Measurements from ENCODE around the gene SUSD6. TPM values are rescaled to one million over a fixed set of nuclear protein-coding genes. Genes with fewer than 3 reads are reported as not detected.
A peak's percentile ranks its signal among the peaks of the same experiment; 100 is the strongest.

The SUSD6 gene
- total and polyA plus RNA-seq, 4 donors, result 6.8 to 10.8 (median 7.6) TPM

GRCh38 chr14:69701857-69702256 lies 90.5 kb downstream of the SUSD6 start:
- H3K4me1 ChIP-seq (ENCODE audit: control insufficient read depth in 4 of 4, insufficient read depth in 4 of 4, low read length in 3 of 4), result peaks cover 3 to 26% (median 14%) of the 10 kb centered on the region in 4 donors
- no peaks in the 10 kb centered on the region for H3K9me3 ChIP-seq (ENCODE audit: control insufficient read depth in 4 of 4, low read length in 3 of 4)
- peak; percentile 63 for DNase-seq (ENCODE audit: low spot score)
- no peak overlapping the region for H3K9ac ChIP-seq (ENCODE audit: low read depth in 1 of 2, low read length in 2 of 2)
- H3K4me3 ChIP-seq (ENCODE audit: low read depth in 1 of 3, low read length in 3 of 3), result no peak overlapping the region
- peaks cover 3 to 12% (median 7%) of the 10 kb centered on the region in 4 donors for H3K36me3 ChIP-seq (ENCODE audit: control insufficient read depth in 4 of 4, insufficient read depth in 3 of 4, low read depth in 1 of 4, low read length in 3 of 4)
- no peaks in the 10 kb centered on the region for H3K27me3 ChIP-seq (ENCODE audit: control insufficient read depth in 4 of 4, insufficient read depth in 4 of 4, low read length in 3 of 4)
- 67% methylated on average over 3 of the region's 3 CpGs for WGBS
- TF ChIP-seq YY1 (IDR thresholded peaks at IDR 0.05), result no peak
- TF ChIP-seq, protein P1, sequence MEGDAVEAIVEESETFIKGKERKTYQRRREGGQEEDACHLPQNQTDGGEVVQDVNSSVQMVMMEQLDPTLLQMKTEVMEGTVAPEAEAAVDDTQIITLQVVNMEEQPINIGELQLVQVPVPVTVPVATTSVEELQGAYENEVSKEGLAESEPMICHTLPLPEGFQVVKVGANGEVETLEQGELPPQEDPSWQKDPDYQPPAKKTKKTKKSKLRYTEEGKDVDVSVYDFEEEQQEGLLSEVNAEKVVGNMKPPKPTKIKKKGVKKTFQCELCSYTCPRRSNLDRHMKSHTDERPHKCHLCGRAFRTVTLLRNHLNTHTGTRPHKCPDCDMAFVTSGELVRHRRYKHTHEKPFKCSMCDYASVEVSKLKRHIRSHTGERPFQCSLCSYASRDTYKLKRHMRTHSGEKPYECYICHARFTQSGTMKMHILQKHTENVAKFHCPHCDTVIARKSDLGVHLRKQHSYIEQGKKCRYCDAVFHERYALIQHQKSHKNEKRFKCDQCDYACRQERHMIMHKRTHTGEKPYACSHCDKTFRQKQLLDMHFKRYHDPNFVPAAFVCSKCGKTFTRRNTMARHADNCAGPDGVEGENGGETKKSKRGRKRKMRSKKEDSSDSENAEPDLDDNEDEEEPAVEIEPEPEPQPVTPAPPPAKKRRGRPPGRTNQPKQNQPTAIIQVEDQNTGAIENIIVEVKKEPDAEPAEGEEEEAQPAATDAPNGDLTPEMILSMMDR (IDR thresholded peaks at IDR 0.05; ENCODE audit: low read depth, low read length, missing input control), result no peak
- TF ChIP-seq ATF3 (IDR thresholded peaks at IDR 0.05), result no peak
- TF ChIP-seq, protein P2, sequence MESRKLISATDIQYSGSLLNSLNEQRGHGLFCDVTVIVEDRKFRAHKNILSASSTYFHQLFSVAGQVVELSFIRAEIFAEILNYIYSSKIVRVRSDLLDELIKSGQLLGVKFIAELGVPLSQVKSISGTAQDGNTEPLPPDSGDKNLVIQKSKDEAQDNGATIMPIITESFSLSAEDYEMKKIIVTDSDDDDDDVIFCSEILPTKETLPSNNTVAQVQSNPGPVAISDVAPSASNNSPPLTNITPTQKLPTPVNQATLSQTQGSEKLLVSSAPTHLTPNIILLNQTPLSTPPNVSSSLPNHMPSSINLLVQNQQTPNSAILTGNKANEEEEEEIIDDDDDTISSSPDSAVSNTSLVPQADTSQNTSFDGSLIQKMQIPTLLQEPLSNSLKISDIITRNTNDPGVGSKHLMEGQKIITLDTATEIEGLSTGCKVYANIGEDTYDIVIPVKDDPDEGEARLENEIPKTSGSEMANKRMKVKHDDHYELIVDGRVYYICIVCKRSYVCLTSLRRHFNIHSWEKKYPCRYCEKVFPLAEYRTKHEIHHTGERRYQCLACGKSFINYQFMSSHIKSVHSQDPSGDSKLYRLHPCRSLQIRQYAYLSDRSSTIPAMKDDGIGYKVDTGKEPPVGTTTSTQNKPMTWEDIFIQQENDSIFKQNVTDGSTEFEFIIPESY (IDR thresholded peaks at IDR 0.05), result no peak
- TF ChIP-seq EGR1 (IDR thresholded peaks at IDR 0.05; ENCODE audit: low read depth in 2 of 2), result no peak
- no peak for TF ChIP-seq RAD21 (IDR thresholded peaks at IDR 0.05)
- no peak for TF ChIP-seq HNF4G (IDR thresholded peaks at IDR 0.05)
- no peak for TF ChIP-seq FOXA2 (IDR thresholded peaks at IDR 0.05)
- TF ChIP-seq, protein P3, sequence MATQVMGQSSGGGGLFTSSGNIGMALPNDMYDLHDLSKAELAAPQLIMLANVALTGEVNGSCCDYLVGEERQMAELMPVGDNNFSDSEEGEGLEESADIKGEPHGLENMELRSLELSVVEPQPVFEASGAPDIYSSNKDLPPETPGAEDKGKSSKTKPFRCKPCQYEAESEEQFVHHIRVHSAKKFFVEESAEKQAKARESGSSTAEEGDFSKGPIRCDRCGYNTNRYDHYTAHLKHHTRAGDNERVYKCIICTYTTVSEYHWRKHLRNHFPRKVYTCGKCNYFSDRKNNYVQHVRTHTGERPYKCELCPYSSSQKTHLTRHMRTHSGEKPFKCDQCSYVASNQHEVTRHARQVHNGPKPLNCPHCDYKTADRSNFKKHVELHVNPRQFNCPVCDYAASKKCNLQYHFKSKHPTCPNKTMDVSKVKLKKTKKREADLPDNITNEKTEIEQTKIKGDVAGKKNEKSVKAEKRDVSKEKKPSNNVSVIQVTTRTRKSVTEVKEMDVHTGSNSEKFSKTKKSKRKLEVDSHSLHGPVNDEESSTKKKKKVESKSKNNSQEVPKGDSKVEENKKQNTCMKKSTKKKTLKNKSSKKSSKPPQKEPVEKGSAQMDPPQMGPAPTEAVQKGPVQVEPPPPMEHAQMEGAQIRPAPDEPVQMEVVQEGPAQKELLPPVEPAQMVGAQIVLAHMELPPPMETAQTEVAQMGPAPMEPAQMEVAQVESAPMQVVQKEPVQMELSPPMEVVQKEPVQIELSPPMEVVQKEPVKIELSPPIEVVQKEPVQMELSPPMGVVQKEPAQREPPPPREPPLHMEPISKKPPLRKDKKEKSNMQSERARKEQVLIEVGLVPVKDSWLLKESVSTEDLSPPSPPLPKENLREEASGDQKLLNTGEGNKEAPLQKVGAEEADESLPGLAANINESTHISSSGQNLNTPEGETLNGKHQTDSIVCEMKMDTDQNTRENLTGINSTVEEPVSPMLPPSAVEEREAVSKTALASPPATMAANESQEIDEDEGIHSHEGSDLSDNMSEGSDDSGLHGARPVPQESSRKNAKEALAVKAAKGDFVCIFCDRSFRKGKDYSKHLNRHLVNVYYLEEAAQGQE (IDR thresholded peaks at IDR 0.05), result no peak
- no peak for TF ChIP-seq NR2F2 (IDR thresholded peaks at IDR 0.05)
- no peak for TF ChIP-seq TAF1 (conservative IDR thresholded peaks at IDR 0.05)
- TF ChIP-seq, protein P4, sequence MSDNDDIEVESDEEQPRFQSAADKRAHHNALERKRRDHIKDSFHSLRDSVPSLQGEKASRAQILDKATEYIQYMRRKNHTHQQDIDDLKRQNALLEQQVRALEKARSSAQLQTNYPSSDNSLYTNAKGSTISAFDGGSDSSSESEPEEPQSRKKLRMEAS (IDR thresholded peaks at IDR 0.05), result no peak
- no peak for TF ChIP-seq SP1 (IDR thresholded peaks at IDR 0.05)
- no peak for TF ChIP-seq GABPA (IDR thresholded peaks at IDR 0.05 in 1 of 2, conservative IDR thresholded peaks at IDR 0.05 in 1 of 2)
- TF ChIP-seq HNF4A (conservative IDR thresholded peaks at IDR 0.05), result no peak
- no peak for TF ChIP-seq RXRA (IDR thresholded peaks at IDR 0.05)
- no peak for TF ChIP-seq JUND (IDR thresholded peaks at IDR 0.05)
- no peak for TF ChIP-seq FOXA1 (IDR thresholded peaks at IDR 0.05)
- peak overlapping the region in 1 of 2 donors; percentile 28 for H3K27ac ChIP-seq (ENCODE audit: low read depth in 1 of 2, low read length in 2 of 2)

Measured in liver (tissue), 9 donors.